Forelimb muscle (tissue), 1 donor: ENCODE data around the gene HTRA3. TPM values are rescaled to one million over a fixed set of nuclear protein-coding genes. Genes with fewer than 3 reads are reported as not detected.

Experiments used
- DNase-seq: peaks from one replicate; pipeline ENCODE4 v3.0.0-alpha.2; 2013; ENCODE audit warnings: low read depth
- polyA plus RNA-seq: library from polyadenylated mRNA; unstranded; fragments of 120-200 nt; gene quantifications from one replicate; pipeline ENCODE4 v1.2.1, GENCODE V29; 2013; ENCODE audit not compliant: insufficient read length

Gene HTRA3
- polyA plus RNA-seq, 1 donor = 47.5 TPM

DNA sequence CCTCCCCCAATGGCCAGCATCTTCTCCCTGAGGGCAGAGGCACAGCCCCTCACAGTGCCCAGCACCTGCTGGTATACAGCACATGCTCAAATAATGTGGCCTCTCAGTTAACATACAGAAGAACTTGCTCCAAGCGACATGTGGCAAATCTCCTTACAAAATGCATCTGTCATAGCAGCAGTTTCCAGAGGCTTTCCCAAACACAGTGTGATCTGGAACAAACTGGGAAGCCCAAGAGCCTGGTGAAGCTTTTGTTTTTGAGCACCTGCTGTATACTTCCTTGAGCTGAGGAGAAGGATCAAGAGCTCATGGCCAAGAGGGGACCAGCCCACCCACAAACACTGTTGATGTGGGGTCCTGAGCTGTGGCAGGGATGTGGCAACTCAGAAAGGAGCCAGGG, 34.8 kb upstream of the HTRA3 start:
- DNase-seq = no peak

- no peak for DNase-seq
Observed at GRCh38 chr4:8235224-8235623, 34.3 kb upstream of the HTRA3 start.

DNA sequence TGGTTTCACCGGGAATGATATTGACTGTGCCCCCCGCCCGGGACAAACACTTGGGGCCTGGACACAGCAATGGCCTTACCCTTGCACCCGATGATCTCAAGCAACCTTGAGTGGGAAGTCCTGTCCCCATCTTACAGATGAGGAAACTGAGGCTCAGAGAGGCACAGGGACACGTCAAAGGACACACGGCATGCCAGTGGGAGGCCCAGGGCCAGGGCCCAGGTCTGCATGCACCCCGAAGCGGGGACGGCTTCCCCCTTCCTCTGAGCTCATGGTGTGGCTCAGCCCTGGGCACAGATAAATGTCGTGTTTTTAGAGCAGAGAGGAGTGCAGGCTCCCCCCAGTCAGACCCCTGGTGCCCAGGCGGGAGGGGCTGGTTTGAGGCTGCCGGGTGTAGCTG, 33.9 kb upstream of the HTRA3 start:
- DNase-seq = no peak

DNA sequence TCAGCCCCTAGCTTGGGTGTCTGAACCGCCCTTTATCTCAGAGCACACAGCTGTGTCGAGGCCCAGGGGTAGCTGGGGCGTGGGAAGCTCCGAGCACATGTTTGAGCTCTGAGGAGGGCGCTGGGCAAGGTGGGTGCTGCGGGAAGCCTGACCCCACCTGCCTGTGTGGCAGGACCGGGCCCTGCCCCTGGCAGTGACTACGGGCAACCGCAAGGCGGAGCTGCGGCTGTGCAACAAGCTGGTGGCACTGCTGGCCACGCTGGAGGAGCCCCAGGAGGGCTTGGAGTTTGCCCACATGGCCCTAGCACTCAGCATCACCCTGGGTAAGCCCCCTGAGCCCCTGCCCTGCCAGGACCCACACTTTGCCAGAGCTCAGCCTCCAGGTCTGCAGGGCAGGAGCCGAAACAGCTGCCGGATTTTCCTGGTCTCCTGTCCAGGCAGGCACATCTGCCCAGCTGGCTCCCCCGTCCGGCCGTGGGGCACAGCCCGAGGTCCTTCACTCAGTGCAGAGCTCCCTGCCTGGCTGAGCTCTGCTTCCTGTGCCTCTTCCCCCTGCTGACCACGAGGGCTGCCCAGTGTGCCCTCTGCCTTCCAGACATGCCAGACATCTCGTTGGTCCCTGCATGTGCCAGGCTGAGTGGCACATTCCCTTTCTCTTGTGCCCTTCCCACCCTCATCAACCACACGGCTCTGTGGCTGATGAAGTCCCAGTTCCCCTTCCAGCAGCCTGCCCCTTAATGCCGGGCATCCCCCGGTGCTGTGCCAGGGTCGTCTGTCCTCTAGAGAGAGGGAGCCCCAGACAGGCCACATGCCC, 33.2 kb upstream of the HTRA3 start:
- DNase-seq = no peak

- DNase-seq = no peak
Observed at GRCh38 chr4:8236920-8237195, 32.7 kb upstream of the HTRA3 start.

DNA sequence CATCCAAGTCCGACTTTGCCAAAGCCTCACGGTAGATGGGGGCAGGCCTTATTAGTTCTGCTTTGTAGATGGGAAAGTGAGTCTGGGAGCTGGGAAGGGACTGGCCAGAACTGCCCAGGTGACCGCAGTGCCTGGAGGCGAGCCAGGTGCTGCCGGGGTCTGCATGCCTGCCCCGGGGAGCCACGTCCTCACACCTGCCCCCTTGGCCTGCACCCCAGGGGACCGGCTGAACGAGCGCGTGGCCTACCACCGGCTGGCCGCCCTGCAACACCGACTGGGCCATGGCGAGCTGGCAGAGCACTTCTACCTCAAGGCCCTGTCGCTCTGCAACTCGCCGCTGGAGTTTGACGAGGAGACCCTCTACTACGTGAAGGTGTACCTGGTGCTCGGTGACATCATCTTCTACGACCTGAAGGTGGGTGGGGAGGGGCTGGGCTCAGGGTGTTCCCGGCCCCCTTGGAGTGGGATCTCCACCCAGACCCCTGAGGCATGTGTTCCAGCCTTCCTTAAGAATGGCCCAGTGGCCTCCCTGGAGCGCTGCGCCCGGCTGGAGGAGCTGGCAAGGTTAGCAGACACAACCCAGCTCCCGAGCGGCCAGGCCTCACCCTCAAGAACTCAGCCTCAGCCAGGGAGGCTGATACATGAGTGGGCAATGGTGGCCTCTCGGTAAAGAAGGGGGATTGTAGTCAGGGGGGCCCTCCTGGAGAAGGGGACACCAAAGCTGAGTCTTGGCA, 32.1 kb upstream of the HTRA3 start:
- DNase-seq = no peak

DNA sequence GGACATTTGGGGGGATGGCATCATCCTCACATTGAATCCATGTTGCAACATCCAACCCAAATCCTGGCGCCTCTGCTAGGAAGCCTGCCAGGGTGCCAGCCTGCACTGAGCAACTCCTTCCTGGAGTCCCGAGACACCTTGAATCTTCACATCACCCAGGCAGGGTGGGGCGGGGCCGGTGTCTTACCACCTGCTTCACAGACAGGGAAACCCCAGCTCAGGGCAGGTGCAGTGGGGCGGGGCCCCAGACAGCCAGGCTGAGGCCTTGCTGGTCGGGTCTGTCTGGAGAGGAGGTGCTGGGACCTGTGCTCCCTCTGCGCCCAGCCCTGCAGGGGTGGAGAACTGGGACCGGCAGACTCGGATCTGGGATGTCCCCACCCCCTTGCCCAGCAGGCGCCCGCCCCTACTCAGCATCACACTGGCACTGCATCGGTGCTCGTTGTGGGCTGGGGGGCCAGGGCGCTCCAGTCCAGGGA, 31.5 kb upstream of the HTRA3 start:
- DNase-seq = no peak

DNA sequence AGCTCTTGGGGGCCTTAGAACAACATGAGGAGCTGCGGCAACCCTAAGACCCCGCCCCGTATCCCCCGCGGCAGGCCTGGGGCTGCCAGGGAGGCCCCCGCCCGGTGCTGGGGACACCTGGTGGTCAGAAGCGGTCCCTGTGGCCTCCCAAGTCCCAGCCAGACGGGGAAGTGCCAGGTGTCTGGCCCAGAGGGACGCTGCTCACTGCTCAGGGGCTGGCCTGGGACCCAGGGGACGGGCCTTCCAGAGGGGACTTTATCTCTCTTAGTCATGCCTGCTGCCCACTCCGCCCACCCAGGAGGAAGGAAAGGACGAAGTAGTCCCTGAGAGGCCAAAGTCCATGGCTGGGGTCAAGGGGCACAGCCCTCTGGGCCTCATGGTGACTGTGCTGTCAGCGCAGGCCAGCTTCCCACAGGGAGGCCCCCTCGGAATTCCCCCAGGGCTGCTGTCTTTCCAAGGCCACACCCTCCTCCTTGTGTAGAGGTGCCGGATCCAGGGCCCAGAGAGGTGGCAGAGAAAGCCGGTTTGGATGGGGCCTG, 31.0 kb upstream of the HTRA3 start:
- no peak for DNase-seq

GRCh38 chr4:8239226-8239625, 30.3 kb upstream of the HTRA3 start:
- no peak for DNase-seq

DNA sequence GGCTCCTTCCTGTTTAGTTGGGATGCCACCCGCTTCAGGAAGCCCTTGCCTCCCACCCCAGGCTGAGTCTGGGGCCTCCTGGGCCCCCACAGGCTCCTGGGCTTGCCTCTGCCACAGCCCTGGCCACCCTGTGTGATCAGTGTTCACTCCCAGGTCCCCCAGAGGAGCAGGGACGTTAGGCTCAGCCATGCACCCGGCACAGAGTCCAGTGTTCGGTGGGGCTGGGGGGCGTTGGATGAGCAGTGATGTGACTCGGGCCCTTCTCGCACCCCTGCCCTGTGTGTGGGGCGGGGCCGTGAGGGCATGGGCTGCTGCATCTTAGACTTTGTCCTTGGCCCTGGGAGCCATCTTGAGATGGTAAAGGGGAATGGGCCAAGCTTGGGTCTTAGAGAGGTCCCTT, 29.9 kb upstream of the HTRA3 start:
- no peak for DNase-seq

- no peak for DNase-seq
Observed at GRCh38 chr4:8240211-8241041, 29.1 kb upstream of the HTRA3 start.

- no peak for DNase-seq
Observed at GRCh38 chr4:8241211-8241779, 28.3 kb upstream of the HTRA3 start.

- peak; percentile 88 for DNase-seq
Observed at GRCh38 chr4:8241895-8242696, 27.5 kb upstream of the HTRA3 start.

DNA sequence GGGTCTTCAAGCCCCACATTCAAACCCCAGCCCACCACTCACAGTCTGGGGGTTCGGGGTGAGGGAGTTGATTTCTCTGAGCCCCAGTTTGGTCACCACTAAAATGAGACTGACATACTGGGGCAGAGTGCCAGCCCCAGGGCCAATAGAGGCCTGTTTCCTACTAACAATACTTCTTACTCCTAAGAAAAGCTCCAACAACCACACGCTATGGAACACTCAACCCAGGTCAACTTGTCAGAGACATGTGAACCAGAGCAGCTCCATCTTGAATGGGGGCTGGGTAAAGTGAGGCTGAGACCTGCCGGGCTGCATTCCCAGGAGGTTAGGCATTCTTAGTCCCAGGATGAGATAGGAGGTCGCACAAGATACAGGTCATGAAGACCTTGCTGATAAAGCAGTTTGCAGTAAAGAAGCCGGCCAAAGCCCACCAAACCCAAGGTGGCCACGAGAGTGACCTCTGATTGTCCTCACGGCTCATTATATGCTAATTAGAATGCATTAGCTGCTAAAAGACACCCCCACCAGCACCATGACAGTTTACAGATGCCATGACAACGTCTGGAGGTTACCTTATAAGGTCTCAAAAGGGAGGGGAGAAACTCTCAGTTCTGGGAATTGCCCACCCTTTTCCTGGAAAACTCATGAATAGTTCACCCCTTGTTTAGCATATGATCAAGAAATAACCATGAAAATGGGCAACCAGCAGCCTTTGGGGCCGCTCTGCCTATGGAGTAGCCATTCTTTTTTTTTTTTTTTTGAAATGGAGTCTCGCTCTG, 26.6 kb upstream of the HTRA3 start:
- DNase-seq = no peak

GRCh38 chr4:8244001-8244757, 25.4 kb upstream of the HTRA3 start:
- no peak for DNase-seq

GRCh38 chr4:8244931-8245460, 24.6 kb upstream of the HTRA3 start:
- no peak for DNase-seq

- no peak for DNase-seq
Observed at GRCh38 chr4:8245884-8246833, 23.4 kb upstream of the HTRA3 start.
